K562 (cell line): ENCODE results near the gene APOM. TPM values are rescaled to one million over a fixed set of nuclear protein-coding genes. Genes with fewer than 3 reads are reported as not detected.

ENCODE experiments used
- ATAC-seq: fragments of 200-7000 bp; cut with Tn5 transposase; 3 replicates; pipeline ENCODE4 v1.9.1; 2020; ENCODE audit warnings: moderate library complexity
- BruUV-seq: library from RNA; stranded (reverse); fragments of 400-500 nt; replicated peaks from 2 replicates; lab custom pipeline; 2021; lab: Mats Ljungman, UMichigan
- CTCF ChIA-PET: fragments of 300-600 bp; formaldehyde crosslinking; extraction: SDS; loops from one replicate; lab custom pipeline; 2021; ENCODE audit warnings: low intra/inter-chr PET ratio; lab: Yijun Ruan, JAX
- POLR2A ChIA-PET: fragments of 300-600, 350-650 bp; sonication (Branson Sonifier 250); formaldehyde crosslinking; extraction: SDS; loops from one replicate; lab custom pipeline; 2021; ENCODE audit warnings: antibody characterized with exemption, inconsistent platforms; lab: Yijun Ruan, JAX
- DNase-seq, 4 experiments: peaks; one replicate each; pipeline versions ENCODE4 v3.0.0 to v3.0.0-alpha.2; 2011 to 2018; ENCODE audit warnings: low spot score in 3 of 4, mixed read lengths in 3 of 4; ENCODE audit errors: extremely low read depth in 1 of 4
- FAIRE-seq: peaks from 2 replicates; lab custom pipeline; 2011; peaks lifted over from hg19 to GRCh38; lab: Jason Lieb, UNC
- H2AFZ ChIP-seq: 2 replicates; pipeline ENCODE4 v1.6.0; 2011; ENCODE audit warnings: low read depth, low read length, control low read depth, inconsistent platforms
- H3K27ac ChIP-seq: fragments of 200-600 bp; 3 replicates; pipeline ENCODE4 v1.8.0; 2011; ENCODE audit warnings: low read depth, mild to moderate bottlenecking, control low read depth, inconsistent platforms, low read length, moderate library complexity, mixed read lengths; ENCODE audit errors: extremely low read depth
- H3K27me3 ChIP-seq, 2 experiments: fragments of 300-600 bp in 1 of 2; 2 replicates in 1 of 2; 3 replicates in 1 of 2; pipeline versions ENCODE4 v1.6.0 to v1.8.0; 2011; ENCODE audit warnings: inconsistent platforms in 2 of 2, low read length in 2 of 2, mild to moderate bottlenecking in 1 of 2, mixed read lengths in 1 of 2, moderate library complexity in 1 of 2; ENCODE audit not compliant: control insufficient read depth in 2 of 2, insufficient read depth in 2 of 2
- H3K36me3 ChIP-seq: fragments of 300-600 bp; 3 replicates; pipeline ENCODE4 v1.8.0; 2011; ENCODE audit warnings: mild to moderate bottlenecking, low read length, inconsistent platforms; ENCODE audit not compliant: control insufficient read depth, insufficient read depth
- H3K4me1 ChIP-seq, 2 experiments: fragments of 200-600 bp in 1 of 2; replicated peaks in 1 of 2; 2 replicates in 1 of 2; 3 replicates in 1 of 2; pipeline versions ENCODE4 v1.5.1 to v1.8.0; 2011; ENCODE audit warnings: inconsistent platforms in 2 of 2, low read length in 2 of 2, mild to moderate bottlenecking in 1 of 2, mixed read lengths in 1 of 2, moderate library complexity in 1 of 2; ENCODE audit not compliant: control insufficient read depth in 2 of 2, insufficient read depth in 2 of 2
- H3K4me2 ChIP-seq: 2 replicates; pipeline ENCODE4 v1.6.1; 2011; ENCODE audit warnings: low read length, control low read depth, inconsistent platforms, mixed read lengths; ENCODE audit not compliant: insufficient read depth
- H3K4me3 ChIP-seq: fragments of 200-600 bp; sonication (generic), shearing (Covaris generic); 2 replicates; pipeline ENCODE4 v1.5.1; 2016; ENCODE audit warnings: control low read depth, inconsistent platforms
- H3K79me2 ChIP-seq: fragments of 200-600 bp; 3 replicates; pipeline ENCODE4 v1.8.0; 2011; ENCODE audit warnings: low read length, inconsistent platforms; ENCODE audit not compliant: control insufficient read depth, insufficient read depth
- H3K9ac ChIP-seq, 2 experiments: 2 replicates each; pipeline versions ENCODE4 v1.6.0 to v1.6.1; 2011; ENCODE audit warnings: low read depth in 2 of 2, low read length in 2 of 2, control low read depth in 1 of 2, inconsistent platforms in 1 of 2, mild to moderate bottlenecking in 1 of 2, mixed read lengths in 1 of 2; ENCODE audit not compliant: insufficient read depth in 1 of 2
- H3K9me1 ChIP-seq: one replicate; pipeline ENCODE4 v1.6.0; 2011; ENCODE audit warnings: inconsistent platforms, mild to moderate bottlenecking, low read length, moderate library complexity; ENCODE audit not compliant: control insufficient read depth, insufficient read depth
- H3K9me3 ChIP-seq: replicated peaks from 2 replicates; pipeline ENCODE4 v1.5.1; 2011; ENCODE audit warnings: low read depth, low read length, inconsistent platforms; ENCODE audit not compliant: control insufficient read depth, insufficient read depth
- H4K20me1 ChIP-seq: replicated peaks from 2 replicates; pipeline ENCODE4 v1.6.1; 2011; ENCODE audit warnings: low read length, inconsistent platforms, mixed read lengths; ENCODE audit not compliant: control insufficient read depth, insufficient read depth
- ARID4B ChIP-seq: sonication (generic); formaldehyde crosslinking; IDR thresholded peaks from 2 replicates; pipeline ENCODE4 v1.8.0; 2022; ENCODE audit warnings: mild to moderate bottlenecking, missing genetic modification reagents
- ATF3 ChIP-seq, 2 experiments: fragments of 450-650 bp in 1 of 2; sonication (generic) in 1 of 2; formaldehyde crosslinking in 1 of 2; IDR thresholded peaks in 1 of 2; conservative IDR thresholded peaks in 1 of 2; 2 replicates each; pipeline versions ENCODE4 v1.6.1 to v1.8.1; 2016 to 2023; ENCODE audit warnings: mild to moderate bottlenecking in 2 of 2, moderate library complexity in 2 of 2, inconsistent platforms in 1 of 2, missing genetic modification reagents in 1 of 2
- CEBPB ChIP-seq: fragments of 450-650 bp; IDR thresholded peaks from 2 replicates; pipeline ENCODE4 v1.6.1; 2016; ENCODE audit warnings: missing genetic modification characterization, missing compliant biosample characterization
- CTCF ChIP-seq, 3 experiments: IDR thresholded peaks in 2 of 3; conservative IDR thresholded peaks in 1 of 3; 2 replicates each; pipeline ENCODE4 v1.5.1; 2011 to 2012; ENCODE audit warnings: low read length in 3 of 3, mild to moderate bottlenecking in 3 of 3, control low read depth in 2 of 3, improper control_type of control experiment in 1 of 3, inconsistent platforms in 1 of 3, low read depth in 1 of 3, mixed read lengths in 1 of 3, moderate library complexity in 1 of 3; ENCODE audit not compliant: insufficient read depth in 2 of 3
- GATA2 ChIP-seq: sonication (generic); formaldehyde crosslinking; IDR thresholded peaks from 2 replicates; pipeline ENCODE4 v1.4.0; 2020; ENCODE audit warnings: mild to moderate bottlenecking, missing genetic modification reagents
- LEF1 ChIP-seq: fragments of 450-650 bp; IDR thresholded peaks from 2 replicates; pipeline ENCODE4 v1.6.1; 2016; ENCODE audit warnings: mild to moderate bottlenecking
- MAX ChIP-seq: sonication (generic); formaldehyde crosslinking; IDR thresholded peaks from 2 replicates; pipeline ENCODE4 v1.9.0; 2022; ENCODE audit warnings: mild to moderate bottlenecking, missing genetic modification reagents
- MCM7 ChIP-seq, 2 experiments: fragments of 450-650 bp; IDR thresholded peaks; 2 replicates each; pipeline ENCODE4 v1.6.1; 2016 to 2018
- SUPT5H ChIP-seq: fragments of 450-650 bp; IDR thresholded peaks from 2 replicates; pipeline ENCODE4 v1.6.1; 2016
- ZNF224 ChIP-seq: sonication (generic); formaldehyde crosslinking; IDR thresholded peaks from 2 replicates; pipeline ENCODE4 v1.8.0; 2022; ENCODE audit warnings: mild to moderate bottlenecking, missing genetic modification reagents
- ZNF316 ChIP-seq: fragments of 450-650 bp; IDR thresholded peaks from 2 replicates; pipeline ENCODE4 v1.6.1; 2016
- WGBS: fragments of 100-300 bp; shearing (Covaris generic); methylation state at CpG from one replicate; pipeline ENCODE4 v1.1.6; 2016; ENCODE audit warnings: low coverage, mixed read lengths; ENCODE audit not compliant: insufficient coverage; ENCODE audit errors: missing lambda C conversion rate; 5-methylcytosine and 5-hydroxymethylcytosine counted together
- in situ Hi-C: fragments of 300-500 bp; cut with MboI; formaldehyde crosslinking; loops from 4 replicates; pipeline ENCODE4 v1.15.0; 2018; ENCODE audit warnings: inconsistent platforms, mixed read lengths
- intact Hi-C: fragments of 100-400 bp; cut with micrococcal nuclease; formaldehyde crosslinking; loops from 2 replicates; pipeline ENCODE4 v1.14.2; 2022
- polyA plus RNA-seq, 8 experiments: library from polyadenylated mRNA; depleted of rRNA in 4 of 8; stranded (reverse) in 5 of 8; unstranded in 3 of 8; fragments of >200 nt; fragmentation: Nextera tagmentation in 2 of 8; fragmentation: Illumina TruSeq in 1 of 8; extraction: Ambion mirVana in 2 of 8; extraction: Trizol in 1 of 8; gene quantifications; 2 replicates each; pipeline versions ENCODE4 v1.2.1 to v1.2.3, GENCODE V29; 2011 to 2014; ENCODE audit warnings: inconsistent platforms in 1 of 8, missing spikeins in 1 of 8
- total RNA-seq, 7 experiments: library from RNA; depleted of rRNA in 6 of 7; stranded (reverse); fragments of >200 nt in 6 of 7; fragmentation: Illumina TruSeq in 2 of 7; extraction: Trizol in 2 of 7; gene quantifications; 2 replicates each; pipeline versions ENCODE4 v1.2.1 to v1.2.3, GENCODE V29; 2011 to 2021; ENCODE audit warnings: low replicate concordance in 1 of 7

The APOM gene
- total and polyA plus RNA-seq, 9 of the 15 experiments (the other 6 are each of a cell fraction or from before 2014, with no cell fraction given) = 5.7 to 24.3 (median 10.4) TPM

GRCh38 chr6:31661262-31662123 lies 5.8 kb downstream of the APOM start:
- peak overlapping the region; percentile 14 for H2AFZ ChIP-seq
- peak overlapping the region; percentile 80 to 93 for H3K9ac ChIP-seq
- intact Hi-C loops (loop anchor here (10.0 kb wide), 1 partner anchor 513 kb away; the partner anchor contains the start of genes AGPAT1 and RNF5), in situ Hi-C loops (loop anchor here (5.0 kb wide), 2 partner anchors 114 to 201 kb away; partner anchors contain the start of genes ATP6V1G2, NEU1 and NFKBIL1)
- BruUV-seq = no TSS peak
- peak overlapping the region; percentile 52 for H3K4me3 ChIP-seq
- H3K27me3 ChIP-seq = no peaks in the 10 kb centered on the region
- H3K9me1 ChIP-seq = no peaks in the 10 kb centered on the region
- FAIRE-seq (no peak), ATAC-seq (no peak), DNase-seq (no peak)
- H3K4me1 ChIP-seq = peaks cover 47 to 65% of the 10 kb centered on the region in 2 experiments
- POLR2A ChIA-PET = interaction anchor here (0.6 to 9.8 kb wide), 41 partner anchors 8 to 1311 kb away, joined by 3 to 267 read pairs (median 5); partner anchors contain the start of genes ABHD16A, APOM, BAG6 and CLIC1
- CTCF ChIA-PET = interaction anchor here (0.9 kb wide), 1 partner anchor 28 kb away, joined by 3 read pairs; no protein-coding TSS in a partner anchor
- H4K20me1 ChIP-seq = peaks cover 8% of the 10 kb centered on the region; the same call in 1 of the 2 replicates
- WGBS = 46% methylated on average over 12 of the region's 12 CpGs
- H3K4me2 ChIP-seq = peak overlapping the region; percentile 98
- peaks cover 52% of the 10 kb centered on the region for H3K36me3 ChIP-seq
- H3K79me2 ChIP-seq = peaks cover 86% of the 10 kb centered on the region
- H3K27ac ChIP-seq = peak overlapping the region; percentile 80
- no peaks in the 10 kb centered on the region for H3K9me3 ChIP-seq
- TF ChIP-seq ARID4B = peak; percentile 21; the same call in 1 of the 2 replicates
- peak; percentile 17; the same call in 1 of the 2 replicates for TF ChIP-seq CEBPB (tag)
- 0 out of 2 replicates have a peak, but pooled peaks have one; percentile 4 for TF ChIP-seq GATA2 (CRISPR knock-in tag)
- TF ChIP-seq SUPT5H = peak; percentile 4; the same call in 1 of the 2 replicates
- peak; percentile 5; the same call in 1 of the 2 replicates for TF ChIP-seq MAX (CRISPR knock-in tag)
- peak; percentile 84 for TF ChIP-seq ZNF316
- 0 out of 4 replicates have a peak, but pooled peaks of 1 of the 2 experiments have one; percentile 10 for TF ChIP-seq MCM7 (IDR thresholded peaks at IDR 0.05)
- 0 out of 2 replicates have a peak, but pooled peaks have one; percentile 42 for TF ChIP-seq ZNF224 (CRISPR knock-in tag)
- TF ChIP-seq ATF3 (IDR thresholded peaks at IDR 0.05) = no peak
- peak; percentile 63; the same call in 1 of the 2 replicates for TF ChIP-seq ATF3 (CRISPR knock-in tag; conservative IDR thresholded peaks at IDR 0.05)
- 0 out of 2 replicates have a peak, but pooled peaks have one; percentile 24 for TF ChIP-seq LEF1
- TF ChIP-seq CTCF (IDR thresholded peaks at IDR 0.05 in 2 of 3, conservative IDR thresholded peaks at IDR 0.05 in 1 of 3; ENCODE audit: insufficient read depth in 2 of 3, low read depth in 1 of 3, low read length in 3 of 3) = peak in 1 of 3 experiments; percentile 8; a peak in 1 of 6 replicates
